ENCODE data around the gene KRT76. TPM values are rescaled to one million over a fixed set of nuclear protein-coding genes. Genes with fewer than 3 reads are reported as not detected.
"Not testable (repeated sequence)": the region's sequence is repeated elsewhere in the genome, so short reads cannot be mapped to it uniquely, and the experiment has no call there.

KRT76 gene
- total RNA-seq, 1 donor from 2014 or later, result not detected

DNA sequence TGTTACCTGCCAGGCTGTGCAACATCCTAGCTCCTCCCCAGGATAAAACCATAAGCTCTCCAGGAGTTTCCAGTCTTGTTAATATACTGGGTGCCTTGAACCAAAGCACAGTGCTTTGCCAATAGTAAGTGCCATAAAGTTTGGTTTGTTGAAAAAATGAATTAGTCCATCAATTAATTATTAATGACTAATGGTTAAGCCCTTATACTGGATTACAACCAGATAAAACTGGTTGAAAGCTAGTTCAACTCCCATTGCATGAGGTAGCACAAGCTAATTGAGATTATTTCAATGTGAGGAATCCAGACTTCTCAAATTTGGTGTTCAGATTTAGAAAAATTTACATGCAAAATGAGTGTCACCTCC, 20.4 kb upstream of the KRT76 start:
- no peak for DNase-seq (ENCODE audit: low spot score)
- no peaks in the 10 kb centered on the region for H3K36me3 Mint-ChIP-seq (ENCODE audit: low read depth)
- peaks cover 30% of the 10 kb centered on the region for H3K27me3 Mint-ChIP-seq (ENCODE audit: low read depth)
- TF ChIP-seq, protein P1, sequence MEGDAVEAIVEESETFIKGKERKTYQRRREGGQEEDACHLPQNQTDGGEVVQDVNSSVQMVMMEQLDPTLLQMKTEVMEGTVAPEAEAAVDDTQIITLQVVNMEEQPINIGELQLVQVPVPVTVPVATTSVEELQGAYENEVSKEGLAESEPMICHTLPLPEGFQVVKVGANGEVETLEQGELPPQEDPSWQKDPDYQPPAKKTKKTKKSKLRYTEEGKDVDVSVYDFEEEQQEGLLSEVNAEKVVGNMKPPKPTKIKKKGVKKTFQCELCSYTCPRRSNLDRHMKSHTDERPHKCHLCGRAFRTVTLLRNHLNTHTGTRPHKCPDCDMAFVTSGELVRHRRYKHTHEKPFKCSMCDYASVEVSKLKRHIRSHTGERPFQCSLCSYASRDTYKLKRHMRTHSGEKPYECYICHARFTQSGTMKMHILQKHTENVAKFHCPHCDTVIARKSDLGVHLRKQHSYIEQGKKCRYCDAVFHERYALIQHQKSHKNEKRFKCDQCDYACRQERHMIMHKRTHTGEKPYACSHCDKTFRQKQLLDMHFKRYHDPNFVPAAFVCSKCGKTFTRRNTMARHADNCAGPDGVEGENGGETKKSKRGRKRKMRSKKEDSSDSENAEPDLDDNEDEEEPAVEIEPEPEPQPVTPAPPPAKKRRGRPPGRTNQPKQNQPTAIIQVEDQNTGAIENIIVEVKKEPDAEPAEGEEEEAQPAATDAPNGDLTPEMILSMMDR (IDR thresholded peaks at IDR 0.05), result no peak
- H3K4me1 Mint-ChIP-seq (ENCODE audit: low read depth), result peaks cover 10% of the 10 kb centered on the region
- H3K4me3 Mint-ChIP-seq (ENCODE audit: unreplicated experiment), result no peak overlapping the region
- no peaks in the 10 kb centered on the region for H3K9me3 Mint-ChIP-seq (ENCODE audit: low read depth)
- H3K27ac Mint-ChIP-seq (ENCODE audit: unreplicated experiment), result no peak overlapping the region

DNA sequence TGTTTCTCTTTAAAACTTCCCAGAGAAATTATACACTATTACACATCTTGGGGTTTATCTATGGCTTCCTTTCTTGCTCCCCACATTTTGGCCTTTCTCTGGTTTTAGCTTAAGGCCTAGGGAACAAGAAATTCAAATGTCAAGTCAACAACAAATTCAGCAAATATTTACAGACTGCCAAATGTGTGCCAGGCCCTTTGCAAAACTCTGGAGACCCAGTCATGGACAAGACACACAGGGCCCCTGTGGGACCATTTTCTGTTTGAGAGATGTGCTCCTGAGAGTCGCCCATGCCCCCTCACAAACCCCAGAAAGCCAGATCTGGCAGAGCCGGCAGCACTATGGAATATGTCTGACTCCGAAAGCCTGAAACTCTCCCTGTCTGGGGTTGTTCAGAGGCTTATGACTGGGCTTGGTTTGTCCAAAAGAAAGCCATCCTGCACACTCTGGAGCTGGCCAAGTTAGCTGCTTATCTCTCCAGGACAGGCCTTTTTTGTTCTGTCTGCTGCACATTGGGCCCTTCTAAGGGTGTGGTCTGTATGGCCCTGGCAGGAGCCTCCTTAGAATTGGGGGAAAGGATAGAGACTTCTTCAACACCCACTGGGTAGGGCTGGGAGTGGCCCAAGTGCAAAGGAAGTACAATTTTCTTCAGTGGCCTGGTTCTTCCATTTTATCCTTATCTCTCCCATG, 19.8 kb upstream of the KRT76 start:
- TF ChIP-seq, protein P1 (IDR thresholded peaks at IDR 0.05), result no peak
- H3K36me3 Mint-ChIP-seq (ENCODE audit: low read depth), result no peaks in the 10 kb centered on the region

DNA sequence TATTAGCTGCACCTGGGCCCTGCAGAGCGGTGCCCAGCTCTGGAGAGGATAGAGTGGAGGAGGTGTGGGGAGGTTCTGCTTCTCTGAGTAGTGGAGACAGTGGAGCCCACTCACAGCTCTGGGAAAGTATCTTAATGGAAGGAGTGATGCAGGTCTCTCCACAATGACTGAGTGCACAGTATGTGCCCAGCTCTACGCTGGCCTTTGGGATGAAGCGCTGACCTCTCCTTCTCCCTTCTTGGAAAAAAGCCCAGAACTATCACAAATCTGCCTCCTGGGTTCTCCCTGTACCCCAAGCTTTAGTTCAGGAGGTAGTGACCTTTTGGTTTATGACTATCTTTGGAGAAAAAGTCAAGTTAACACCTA, 19.3 kb upstream of the KRT76 start:
- TF ChIP-seq, protein P1 (IDR thresholded peaks at IDR 0.05), result no peak
- no peaks in the 10 kb centered on the region for H3K9me3 Mint-ChIP-seq (ENCODE audit: low read depth)
- H3K27ac Mint-ChIP-seq (ENCODE audit: unreplicated experiment), result no peak overlapping the region
- H3K4me1 Mint-ChIP-seq (ENCODE audit: low read depth), result peaks cover 10% of the 10 kb centered on the region
- no peak overlapping the region for H3K4me3 Mint-ChIP-seq (ENCODE audit: unreplicated experiment)
- H3K36me3 Mint-ChIP-seq (ENCODE audit: low read depth), result no peaks in the 10 kb centered on the region
- no peak for DNase-seq (ENCODE audit: low spot score)
- peaks cover 25% of the 10 kb centered on the region for H3K27me3 Mint-ChIP-seq (ENCODE audit: low read depth)

More for the DNA sequence above, 19.8 kb upstream of the KRT76 start:
- no peak overlapping the region for H3K4me3 Mint-ChIP-seq (ENCODE audit: unreplicated experiment)
- H3K27me3 Mint-ChIP-seq (ENCODE audit: low read depth), result peaks cover 25% of the 10 kb centered on the region
- H3K27ac Mint-ChIP-seq (ENCODE audit: unreplicated experiment), result no peak overlapping the region
- H3K9me3 Mint-ChIP-seq (ENCODE audit: low read depth), result no peaks in the 10 kb centered on the region
- no peak for DNase-seq (ENCODE audit: low spot score)
- H3K4me1 Mint-ChIP-seq (ENCODE audit: low read depth), result peaks cover 10% of the 10 kb centered on the region

DNA sequence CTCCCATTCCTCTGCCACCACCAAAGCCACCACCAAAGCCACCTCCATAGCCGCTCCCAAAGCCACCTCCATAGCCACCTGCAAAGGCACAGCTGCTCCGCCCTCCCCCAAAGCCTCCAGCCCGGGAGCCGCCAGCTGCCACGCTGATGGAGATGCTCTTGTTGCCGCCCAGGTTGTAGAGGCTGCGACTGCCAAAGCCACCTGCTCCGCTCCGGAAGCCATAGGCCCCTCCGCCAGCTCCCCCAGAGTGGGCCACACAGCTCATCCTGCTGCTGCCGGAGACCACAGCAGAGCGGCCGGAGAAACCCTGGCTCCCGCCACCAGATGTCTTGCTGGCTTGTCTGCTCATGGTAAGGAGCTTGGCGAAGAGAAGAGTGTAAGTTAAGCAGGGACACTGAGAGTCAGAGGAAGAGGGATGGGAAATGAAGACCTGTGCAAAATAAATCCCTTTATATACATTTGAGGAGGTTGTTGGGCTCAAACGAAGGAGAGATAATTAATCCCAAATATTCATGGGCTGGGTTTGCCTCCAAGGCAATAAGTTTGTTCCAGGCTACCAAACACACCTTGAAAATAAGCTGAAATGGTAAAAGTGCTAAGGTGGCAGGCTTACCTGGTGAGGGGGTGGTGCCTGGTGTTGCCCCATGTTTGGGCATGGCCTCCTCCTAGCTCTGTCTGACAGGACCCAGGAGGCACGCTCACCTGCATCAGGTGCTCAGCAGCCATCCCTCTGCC, 18.7 kb upstream of the KRT76 start, which contains the start of gene KRT3:
KRT3 (minus strand) TSS at position 424 of the 735 bp plus-strand sequence; CDS start at position 349, 75 bp downstream.
- no peaks in the 10 kb centered on the region for H3K36me3 Mint-ChIP-seq (ENCODE audit: low read depth)
- no peak within 1 kb of the TSS for H3K27ac Mint-ChIP-seq (ENCODE audit: unreplicated experiment)
- no peak for DNase-seq (ENCODE audit: low spot score)
- H3K4me3 Mint-ChIP-seq (ENCODE audit: unreplicated experiment), result no peak within 1 kb of the TSS
- TF ChIP-seq, protein P1 (IDR thresholded peaks at IDR 0.05), result no peak
- H3K4me1 Mint-ChIP-seq (ENCODE audit: low read depth), result peaks cover 8% of the 10 kb centered on the region
- no peaks in the 10 kb centered on the region for H3K9me3 Mint-ChIP-seq (ENCODE audit: low read depth)
- peaks cover 25% of the 10 kb centered on the region for H3K27me3 Mint-ChIP-seq (ENCODE audit: low read depth)

DNA sequence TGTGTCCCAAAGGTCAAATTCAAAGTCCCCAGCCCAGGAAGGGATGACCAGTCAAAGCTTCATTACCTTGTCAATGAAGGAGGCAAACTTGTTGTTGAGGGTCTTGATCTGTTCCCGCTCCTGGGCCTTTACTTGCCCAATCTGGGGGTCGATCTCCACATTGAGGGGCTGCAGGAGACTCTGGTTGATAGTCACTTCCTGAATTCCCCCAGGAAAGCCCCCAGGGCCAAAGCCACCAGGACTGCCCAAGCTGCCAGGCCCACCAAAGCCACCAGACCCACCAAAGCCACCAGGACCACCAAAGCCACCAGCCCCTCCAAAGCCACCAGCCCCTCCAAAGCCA, 18.2 kb upstream of the KRT76 start:
- H3K36me3 Mint-ChIP-seq (ENCODE audit: low read depth); H3K4me3 Mint-ChIP-seq (ENCODE audit: unreplicated experiment); H3K27ac Mint-ChIP-seq (ENCODE audit: unreplicated experiment); H3K4me1 Mint-ChIP-seq (ENCODE audit: low read depth); H3K9me3 Mint-ChIP-seq (ENCODE audit: low read depth); DNase-seq (ENCODE audit: low spot score): not testable (repeated sequence)
- H3K27me3 Mint-ChIP-seq (ENCODE audit: low read depth), result peaks cover 27% of the 10 kb centered on the region
